ENCODE data around the gene DMRTC1B.
"Not testable (repeated sequence)": the region's sequence is repeated elsewhere in the genome, so short reads cannot be mapped to it uniquely, and the experiment has no call there.

The DMRTC1B gene, protein sequence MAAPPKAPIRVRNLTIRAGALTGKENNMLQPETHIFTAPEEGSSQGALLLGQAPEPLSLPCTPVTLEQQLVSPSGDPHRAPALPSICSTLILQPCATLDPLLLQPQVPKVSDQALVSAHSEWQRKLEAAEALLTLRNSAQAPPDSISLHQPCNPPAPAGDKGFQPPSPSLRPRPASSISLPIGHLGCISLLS

DNA sequence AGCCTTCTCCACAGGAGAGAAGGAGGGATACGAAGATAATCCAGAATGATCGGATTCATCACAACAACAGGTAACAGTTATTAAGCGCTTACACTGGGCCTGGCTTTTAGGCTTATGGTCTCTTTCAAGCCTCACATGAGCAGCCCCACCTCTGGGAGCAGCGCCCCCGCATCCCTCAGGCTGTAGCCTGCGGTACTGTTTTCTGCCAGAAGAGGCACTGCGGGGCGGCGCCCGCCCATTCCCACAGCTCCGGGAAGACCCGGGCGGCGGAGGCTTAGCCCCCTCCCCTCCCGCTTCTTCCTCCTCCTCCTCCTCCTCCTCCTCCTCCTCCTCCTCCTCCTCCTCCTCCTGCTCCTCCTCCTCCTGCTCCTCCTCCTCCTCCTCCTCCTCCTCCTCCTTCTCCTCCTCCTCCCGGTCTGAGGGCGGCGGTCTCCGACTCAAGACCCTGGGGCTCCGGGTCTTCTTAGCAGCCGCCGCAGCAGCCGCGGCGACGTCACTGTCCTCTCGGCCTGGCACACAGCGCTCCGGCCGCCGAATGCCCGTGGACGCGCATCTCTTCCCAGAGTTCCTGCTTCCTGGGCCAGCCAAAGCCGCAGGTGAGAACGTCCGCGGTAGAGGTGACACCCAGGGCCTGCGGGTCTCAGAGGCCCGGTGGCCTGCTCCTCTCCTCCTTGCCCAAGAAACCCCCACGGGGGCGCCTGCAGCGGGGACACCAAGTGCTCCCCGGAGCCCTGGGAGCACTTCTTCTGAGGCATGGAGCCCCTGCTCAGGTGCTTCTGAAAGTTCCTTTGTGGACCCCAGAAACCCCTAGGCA, at the start of gene DMRTC1B:
Gene DMRTC1B (plus strand): TSS at position 238 of the 814 bp plus-strand sequence. CDS start 68,246 bp downstream, outside the sequence.
- not testable (repeated sequence) for DNase-seq

DNA sequence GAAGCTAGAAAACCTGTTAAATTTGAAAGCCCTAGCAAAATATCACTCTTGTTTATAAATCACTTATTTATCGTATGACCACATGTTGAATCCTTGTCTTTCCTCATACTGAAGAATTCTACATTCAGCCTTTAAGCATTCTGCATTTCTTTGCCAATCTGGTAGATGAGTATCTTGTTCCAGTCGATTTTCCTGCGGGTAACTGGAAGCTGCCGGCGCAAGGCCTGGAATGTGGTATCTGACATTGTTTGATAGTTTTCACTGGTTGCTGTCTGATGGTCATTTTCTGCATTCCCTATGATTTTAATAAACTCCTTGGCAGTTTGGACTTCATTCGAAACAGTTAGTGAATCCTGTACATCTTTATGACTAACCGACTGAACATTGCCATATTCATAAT, 48.8 kb upstream of the DMRTC1B start:
- DNase-seq, result no peak

DNA sequence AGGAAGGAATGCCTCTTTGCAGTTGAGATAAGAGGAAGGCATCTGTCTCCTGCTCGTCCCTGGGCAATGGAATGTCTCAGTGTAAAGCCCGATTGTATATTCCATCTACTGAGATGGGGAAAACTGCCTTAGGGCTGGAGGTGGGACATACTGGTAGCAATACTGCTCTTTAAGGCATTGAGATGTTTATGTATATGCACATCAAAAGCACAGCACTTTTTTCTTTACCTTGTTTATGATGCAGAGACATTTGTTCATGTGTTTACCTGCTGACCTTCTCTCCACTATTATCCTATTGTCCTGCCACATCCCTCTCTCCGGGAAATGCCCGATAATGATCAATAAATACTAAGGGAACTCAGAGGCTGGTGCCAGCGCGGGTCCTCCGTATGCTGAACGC, 43.1 kb upstream of the DMRTC1B start:
- not testable (repeated sequence) for DNase-seq

DNA sequence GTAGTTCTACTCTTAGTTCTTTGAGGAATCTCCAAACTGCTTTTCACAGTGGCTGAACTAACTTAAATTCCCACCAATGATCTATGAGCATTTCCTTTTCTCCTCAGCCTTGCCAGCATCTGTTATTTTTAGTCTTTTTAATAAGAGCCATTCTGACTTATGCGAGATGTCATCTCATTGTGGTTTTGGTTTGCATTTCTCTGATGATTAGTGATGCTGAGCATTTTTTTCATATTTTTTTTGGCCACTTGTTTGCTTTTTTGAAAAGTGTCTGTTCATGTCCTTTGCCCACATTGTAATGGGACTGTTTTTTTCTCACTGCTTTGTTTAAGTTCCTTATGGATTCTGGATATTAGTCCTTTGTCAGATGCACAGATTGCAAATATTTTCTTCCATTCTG, 41.1 kb upstream of the DMRTC1B start:
- DNase-seq, result no peak

DNA sequence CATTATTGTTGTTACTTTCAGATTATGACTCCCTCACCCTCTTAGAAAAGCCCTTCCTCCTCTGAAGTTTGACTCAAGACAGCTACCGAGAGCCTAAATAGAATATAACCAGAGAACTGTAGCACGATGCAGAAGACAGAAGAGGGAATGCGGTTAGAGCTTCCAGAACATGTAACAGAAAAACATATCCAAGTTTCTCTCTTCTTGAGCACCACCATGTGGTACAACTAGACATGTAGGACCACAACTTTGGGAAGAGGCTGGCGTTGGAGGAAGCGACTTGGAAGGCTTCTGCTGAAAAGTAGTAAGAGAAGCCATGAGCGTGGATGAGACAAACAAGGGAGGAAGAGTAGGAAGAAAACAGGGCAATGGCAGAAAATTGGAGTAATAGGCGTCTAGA, 31.1 kb upstream of the DMRTC1B start:
- not testable (repeated sequence) for DNase-seq

DNA sequence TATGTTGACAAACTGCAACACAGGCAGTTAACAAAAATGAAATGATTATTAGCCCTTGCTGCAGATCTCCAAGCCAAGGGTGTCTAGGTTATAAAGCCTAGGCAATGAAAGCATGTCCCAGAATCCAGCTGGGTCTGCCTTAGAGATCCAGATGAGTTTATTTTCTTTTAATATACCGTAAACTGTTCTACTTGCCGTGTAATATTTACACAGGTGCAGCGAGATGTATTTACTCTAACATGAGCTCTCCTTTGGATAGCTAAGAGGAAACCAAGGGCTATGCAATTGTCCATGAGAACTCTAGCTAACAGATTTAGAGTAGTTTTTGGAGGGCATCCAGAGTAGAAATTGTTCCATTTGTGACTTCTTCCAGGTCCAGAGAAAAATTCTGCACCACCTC, 28.1 kb upstream of the DMRTC1B start:
- DNase-seq, result not testable (repeated sequence)

DNA sequence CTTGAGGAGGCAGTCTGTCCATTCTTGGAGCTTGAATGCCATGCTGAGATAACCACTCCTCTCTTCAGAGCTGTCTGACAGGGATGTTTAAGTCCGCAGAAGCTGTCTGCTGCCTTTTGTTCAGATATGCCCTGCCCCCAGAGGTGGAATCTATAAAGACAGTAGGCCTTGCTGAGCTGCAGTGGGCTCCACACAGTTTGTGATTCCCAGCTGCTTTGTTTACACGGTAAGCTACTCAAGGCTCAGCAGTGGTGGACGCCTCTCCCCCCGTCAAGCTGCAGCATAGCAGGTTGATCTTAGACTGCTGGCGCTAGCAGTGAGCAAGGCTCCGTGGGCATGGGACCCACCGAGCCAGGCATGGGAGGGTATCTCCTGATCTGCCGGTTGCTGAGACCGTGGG, 16.2 kb upstream of the DMRTC1B start:
- DNase-seq, result not testable (repeated sequence)

DNA sequence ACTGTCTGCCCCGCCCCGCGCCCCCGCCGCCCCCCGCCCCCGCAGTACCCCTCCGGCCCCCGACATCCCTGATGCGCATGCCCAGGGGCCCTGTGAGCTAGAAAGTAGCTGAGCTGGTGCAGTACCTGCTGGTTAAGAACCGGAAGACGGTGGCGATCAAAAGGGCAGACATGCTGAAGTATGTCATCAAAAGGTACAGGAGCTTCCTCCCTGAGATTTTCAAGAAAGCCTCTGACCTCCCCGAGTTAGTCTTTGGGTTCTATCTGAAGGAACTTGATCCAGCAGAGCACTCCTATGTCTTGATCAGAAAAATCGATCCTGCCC, 739 bp downstream of the DMRTC1B start:
- not testable (repeated sequence) for DNase-seq

DNA sequence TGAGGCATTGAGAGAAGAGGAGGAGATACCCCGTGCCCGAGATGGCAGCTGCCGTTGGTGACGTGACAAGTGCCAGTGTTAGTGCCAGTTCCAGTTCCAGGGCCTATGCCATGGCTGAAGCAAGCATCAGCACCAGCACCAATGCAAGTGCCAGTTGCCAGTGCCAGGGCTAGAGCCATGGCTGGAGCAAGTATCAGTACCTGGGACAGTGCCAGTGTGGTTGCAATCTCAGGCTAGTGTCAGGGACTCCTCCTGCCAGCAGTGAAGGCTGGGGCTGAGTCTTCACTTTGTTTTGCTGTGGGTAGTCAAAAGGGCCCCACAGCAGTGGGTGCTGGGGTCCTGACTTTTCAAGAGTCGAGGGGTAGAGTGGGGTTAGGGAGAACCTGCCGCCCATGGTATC, 1.5 kb downstream of the DMRTC1B start:
- not testable (repeated sequence) for DNase-seq

DNA sequence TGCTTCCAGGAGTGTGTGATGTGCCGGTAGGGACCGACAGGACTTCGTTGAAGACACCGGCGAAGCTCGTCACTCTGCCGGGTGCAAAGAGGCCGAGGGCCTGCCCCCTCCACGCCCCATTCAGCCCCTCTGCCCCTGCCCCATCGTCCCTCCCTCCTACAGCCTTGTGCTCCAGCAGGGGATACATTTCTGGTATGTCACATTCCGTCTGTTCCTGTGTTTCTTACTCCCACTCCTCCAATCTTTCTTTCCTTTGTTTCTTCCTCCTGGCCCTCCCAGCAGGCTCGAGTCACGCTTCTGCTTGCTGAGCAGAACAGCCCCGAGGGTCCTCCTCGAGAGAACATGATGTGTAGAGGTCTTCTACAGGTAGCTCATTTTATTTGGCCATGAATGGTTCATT, 5.9 kb downstream of the DMRTC1B start, which contains the start of gene FAM236B:
Gene FAM236B (minus strand): TSS at position 101 of the 400 bp plus-strand sequence. CDS start 100 bp downstream, at position 1.
- not testable (repeated sequence) for DNase-seq

DNA sequence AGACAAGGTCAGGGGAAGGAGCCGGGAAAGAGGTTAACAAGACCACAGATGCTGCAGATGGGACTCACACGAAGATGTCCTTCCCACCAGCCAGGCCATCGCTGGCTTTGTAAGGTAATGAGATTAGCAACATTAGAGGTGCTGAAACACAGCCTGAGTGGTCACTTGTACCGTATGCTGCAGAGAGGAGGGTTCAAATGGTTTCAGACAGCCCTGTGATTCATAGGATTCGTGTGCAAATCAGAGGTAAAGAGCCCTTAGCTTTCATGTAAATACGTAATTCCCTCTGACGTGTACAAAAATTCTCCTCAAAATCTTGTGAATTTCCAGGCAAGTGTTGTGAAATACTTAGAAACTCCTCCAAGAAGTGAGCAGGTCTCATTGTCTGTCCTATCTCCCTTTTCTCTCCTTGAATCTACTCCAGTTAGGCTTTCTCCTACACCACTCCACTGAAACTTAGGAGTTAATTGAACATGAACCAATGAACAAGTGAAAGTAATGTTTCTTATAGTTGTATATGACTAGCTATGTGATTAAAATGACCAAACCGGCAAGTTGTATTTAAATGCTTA, 6.8 kb downstream of the DMRTC1B start:
- DNase-seq, result not testable (repeated sequence)

DNA sequence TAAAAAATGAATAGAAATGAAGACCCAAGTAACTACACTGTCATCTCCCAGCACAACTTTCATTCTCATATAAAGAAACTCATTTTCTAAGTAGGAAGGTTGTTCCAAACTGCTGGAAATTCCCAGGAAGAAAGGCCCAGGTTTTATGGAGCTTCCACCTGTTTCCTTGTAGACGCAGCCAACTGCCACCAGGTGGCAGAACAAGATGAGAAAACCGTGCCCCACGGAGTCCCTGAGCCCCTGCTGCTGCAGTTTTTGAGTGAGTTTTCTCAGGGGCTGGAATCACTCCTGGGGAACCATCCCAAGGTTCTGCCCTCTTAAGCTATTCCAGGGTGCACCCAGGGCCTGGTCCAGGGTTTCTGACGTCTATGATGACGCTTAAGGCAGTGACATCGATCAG, 7.3 kb downstream of the DMRTC1B start:
- DNase-seq, result not testable (repeated sequence)

DNA sequence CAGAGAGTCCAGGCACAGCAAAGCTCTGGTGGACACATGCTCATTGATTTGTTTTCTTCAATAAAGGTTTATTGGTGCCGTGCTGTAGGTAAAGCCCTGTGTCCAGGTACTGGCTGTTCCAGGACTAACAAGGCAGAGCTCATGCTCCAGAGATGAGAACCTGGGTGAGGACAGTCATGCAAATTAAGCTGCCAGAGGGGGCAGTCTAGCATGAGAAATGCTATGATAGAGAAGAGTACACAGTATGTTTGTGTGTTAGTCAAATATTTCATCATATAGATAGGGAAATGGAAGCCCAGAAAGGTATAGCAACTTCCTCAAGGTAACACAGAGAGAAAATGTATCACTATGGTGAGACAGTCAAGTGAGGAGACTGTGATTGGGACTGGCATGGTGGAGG, 11.5 kb downstream of the DMRTC1B start:
- not testable (repeated sequence) for DNase-seq

DNA sequence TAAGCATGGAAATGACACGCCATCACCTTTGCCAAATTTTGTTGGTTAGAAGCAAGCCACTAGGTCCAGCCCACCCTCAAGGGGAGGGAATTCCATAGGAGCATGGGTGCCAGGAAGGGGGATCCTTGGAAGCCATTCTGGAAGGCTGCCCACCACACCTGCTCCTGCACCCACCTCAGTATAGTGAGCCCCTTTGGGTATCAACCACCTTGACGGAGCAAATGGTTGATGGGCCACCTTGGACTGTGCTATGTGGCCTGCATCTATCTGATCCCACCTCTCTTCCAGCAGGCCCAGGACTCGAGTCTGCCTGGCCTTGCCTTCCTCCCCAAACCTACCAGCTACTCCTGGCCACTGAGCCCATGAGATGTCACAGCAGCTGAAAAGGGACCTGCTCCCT, 13.7 kb downstream of the DMRTC1B start:
- not testable (repeated sequence) for DNase-seq

DNA sequence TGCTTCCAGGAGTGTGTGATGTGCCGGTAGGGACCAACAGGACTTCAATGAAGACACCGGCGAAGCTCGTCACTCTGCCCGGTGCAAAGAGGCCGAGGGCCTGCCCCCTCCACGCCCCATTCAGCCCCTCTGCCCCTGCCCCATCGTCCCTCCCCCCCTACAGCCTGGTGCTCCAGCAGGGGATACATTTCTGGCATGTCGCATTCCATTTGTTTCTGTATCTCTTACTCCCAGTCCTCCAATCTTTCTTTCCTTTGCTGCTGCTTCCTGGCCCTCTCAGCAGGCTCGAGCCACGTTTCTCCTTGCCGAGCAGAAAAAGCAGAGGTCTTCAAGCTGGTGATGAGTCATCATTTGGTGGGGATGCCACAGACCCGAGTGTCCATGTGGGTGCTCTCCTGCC, 31.4 kb downstream of the DMRTC1B start, which contains the start of gene FAM236D:
Gene FAM236D (minus strand): TSS at position 101 of the 400 bp plus-strand sequence. CDS start 100 bp downstream, at position 1.
- not testable (repeated sequence) for DNase-seq

DNA sequence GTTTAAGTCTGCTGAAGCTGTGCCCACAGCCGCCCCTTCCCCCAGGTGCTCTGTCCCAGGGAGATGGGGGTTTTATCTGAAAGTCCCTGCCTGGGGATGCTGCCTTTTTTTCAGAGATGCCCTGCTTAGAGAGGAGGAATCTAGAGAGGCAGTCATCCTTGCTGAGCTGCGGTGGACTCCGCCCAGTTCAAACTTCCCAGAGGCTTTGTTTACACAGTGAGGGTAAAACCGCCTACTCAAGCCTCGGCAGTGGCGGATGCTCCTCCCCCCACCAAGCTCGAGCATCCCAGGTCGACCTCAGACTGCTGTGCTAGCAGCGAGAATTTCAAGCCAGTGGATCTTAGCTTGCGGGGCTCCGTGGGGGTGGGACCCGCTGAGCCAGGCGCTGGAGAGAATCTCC, 54.0 kb downstream of the DMRTC1B start:
- not testable (repeated sequence) for DNase-seq

DNA sequence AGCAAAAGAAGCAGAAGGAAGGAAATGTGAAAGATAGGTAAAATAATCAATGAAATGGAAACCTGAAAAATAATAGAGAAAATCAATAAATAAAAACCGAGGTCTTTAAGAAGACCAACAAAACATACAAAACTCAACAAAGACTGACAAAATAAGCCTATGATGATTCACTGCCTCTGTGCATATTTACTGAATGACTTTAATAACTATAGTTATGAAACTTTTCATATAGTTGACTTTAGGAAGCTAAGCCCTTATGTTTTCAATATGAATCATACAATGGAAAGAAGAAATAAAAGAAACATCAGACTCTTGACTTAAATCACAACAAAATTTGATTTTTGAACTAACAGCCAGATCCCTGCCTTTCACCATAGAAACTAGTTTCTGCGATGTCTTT, 60.8 kb downstream of the DMRTC1B start:
- DNase-seq, result not testable (repeated sequence)

DNA sequence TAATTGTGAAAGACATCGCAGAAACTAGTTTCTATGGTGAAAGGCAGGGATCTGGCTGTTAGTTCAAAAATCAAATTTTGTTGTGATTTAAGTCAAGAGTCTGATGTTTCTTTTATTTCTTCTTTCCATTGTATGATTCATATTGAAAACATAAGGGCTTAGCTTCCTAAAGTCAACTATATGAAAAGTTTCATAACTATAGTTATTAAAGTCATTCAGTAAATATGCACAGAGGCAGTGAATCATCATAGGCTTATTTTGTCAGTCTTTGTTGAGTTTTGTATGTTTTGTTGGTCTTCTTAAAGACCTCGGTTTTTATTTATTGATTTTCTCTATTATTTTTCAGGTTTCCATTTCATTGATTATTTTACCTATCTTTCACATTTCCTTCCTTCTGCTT, 106.2 kb downstream of the DMRTC1B start:
- DNase-seq, result not testable (repeated sequence)

DNA sequence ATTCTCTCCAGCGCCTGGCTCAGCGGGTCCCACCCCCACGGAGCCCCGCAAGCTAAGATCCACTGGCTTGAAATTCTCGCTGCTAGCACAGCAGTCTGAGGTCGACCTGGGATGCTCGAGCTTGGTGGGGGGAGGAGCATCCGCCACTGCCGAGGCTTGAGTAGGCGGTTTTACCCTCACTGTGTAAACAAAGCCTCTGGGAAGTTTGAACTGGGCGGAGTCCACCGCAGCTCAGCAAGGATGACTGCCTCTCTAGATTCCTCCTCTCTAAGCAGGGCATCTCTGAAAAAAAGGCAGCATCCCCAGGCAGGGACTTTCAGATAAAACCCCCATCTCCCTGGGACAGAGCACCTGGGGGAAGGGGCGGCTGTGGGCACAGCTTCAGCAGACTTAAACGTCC, 113.0 kb downstream of the DMRTC1B start:
- not testable (repeated sequence) for DNase-seq
